Measurements from ENCODE around the gene BRD7.

Gene BRD7

GRCh38 chr16:50295541-50296132 lies 73.2 kb downstream of the BRD7 start:
- no peaks in the 10 kb centered on the region for H3K9me3 Mint-ChIP-seq
- H3K27ac Mint-ChIP-seq: peak overlapping the region; percentile 78
- DNase-seq: no peak
- H3K36me3 Mint-ChIP-seq: peaks cover 42% of the 10 kb centered on the region
- no peak overlapping the region for H3K4me3 Mint-ChIP-seq
- peaks cover 6% of the 10 kb centered on the region for H3K4me1 Mint-ChIP-seq
- CTCF ChIA-PET: interaction anchor here (1.0 to 1.2 kb wide), 2 partner anchors 10 to 13 kb away, joined by 3 read pairs; no protein-coding TSS in a partner anchor
- H3K27me3 Mint-ChIP-seq: no peaks in the 10 kb centered on the region

GRCh38 chr16:50294955-50295354 lies 73.8 kb downstream of the BRD7 start:
- Mint-ChIP-seq H3K4me1 (peaks cover 7% of the 10 kb centered on the region), H3K27ac (no peak overlapping the region), H3K27me3 (no peaks in the 10 kb centered on the region), H3K9me3 (no peaks in the 10 kb centered on the region), H3K4me3 (no peak overlapping the region), H3K36me3 (peaks cover 43% of the 10 kb centered on the region)
- no peak for DNase-seq
- CTCF ChIA-PET: interaction anchor here (1.2 kb wide), 1 partner anchor 9 kb away, joined by 3 read pairs; no protein-coding TSS in a partner anchor

- Mint-ChIP-seq H3K36me3 (peaks cover 49% of the 10 kb centered on the region), H3K9me3 (no peaks in the 10 kb centered on the region), H3K27me3 (no peaks in the 10 kb centered on the region), H3K4me1 (peaks cover 8% of the 10 kb centered on the region), H3K27ac (peak overlapping the region; percentile 71), H3K4me3 (no peak overlapping the region)
- no peak for DNase-seq
- CTCF ChIA-PET: interaction anchor here (1.2 to 1.6 kb wide), 2 partner anchors 8 to 16 kb away, joined by 3 to 4 read pairs; no protein-coding TSS in a partner anchor
Observed at GRCh38 chr16:50293994-50294855, 74.6 kb downstream of the BRD7 start.

- peaks cover 11% of the 10 kb centered on the region for H3K4me1 Mint-ChIP-seq
- no peak overlapping the region for H3K4me3 Mint-ChIP-seq
- no peaks in the 10 kb centered on the region for H3K27me3 Mint-ChIP-seq
- no peak for DNase-seq
- H3K27ac Mint-ChIP-seq: peak overlapping the region; percentile 7
- CTCF ChIA-PET: interaction anchor here (1.6 kb wide), 1 partner anchor 15 kb away, joined by 4 read pairs; no protein-coding TSS in a partner anchor
- H3K36me3 Mint-ChIP-seq: peaks cover 53% of the 10 kb centered on the region
- no peaks in the 10 kb centered on the region for H3K9me3 Mint-ChIP-seq
Observed at GRCh38 chr16:50293041-50293783, 75.6 kb downstream of the BRD7 start.

GRCh38 chr16:50292566-50292948 lies 76.2 kb downstream of the BRD7 start:
- Mint-ChIP-seq H3K27ac (no peak overlapping the region), H3K36me3 (peaks cover 56% of the 10 kb centered on the region), H3K27me3 (no peaks in the 10 kb centered on the region), H3K4me1 (peaks cover 11% of the 10 kb centered on the region), H3K9me3 (no peaks in the 10 kb centered on the region), H3K4me3 (no peak overlapping the region)
- CTCF ChIA-PET: interaction anchor here (1.6 kb wide), 1 partner anchor 14 kb away, joined by 4 read pairs; no protein-coding TSS in a partner anchor
- no peak for DNase-seq

- CTCF ChIA-PET: no interaction called here
- no peak for DNase-seq
- Mint-ChIP-seq H3K4me3 (no peak overlapping the region), H3K4me1 (peaks cover 11% of the 10 kb centered on the region), H3K36me3 (peaks cover 56% of the 10 kb centered on the region), H3K9me3 (no peaks in the 10 kb centered on the region), H3K27me3 (no peaks in the 10 kb centered on the region), H3K27ac (no peak overlapping the region)
Observed at GRCh38 chr16:50291719-50292565, 76.8 kb downstream of the BRD7 start.

GRCh38 chr16:50290856-50291255 lies 77.9 kb downstream of the BRD7 start:
- peaks cover 14% of the 10 kb centered on the region for H3K4me1 Mint-ChIP-seq
- H3K27me3 Mint-ChIP-seq: no peaks in the 10 kb centered on the region
- no peak overlapping the region for H3K27ac Mint-ChIP-seq
- CTCF ChIA-PET: no interaction called here
- DNase-seq: no peak
- H3K9me3 Mint-ChIP-seq: peaks cover 3% of the 10 kb centered on the region
- H3K4me3 Mint-ChIP-seq: no peak overlapping the region
- H3K36me3 Mint-ChIP-seq: peaks cover 58% of the 10 kb centered on the region

GRCh38 chr16:50289950-50290764 lies 78.6 kb downstream of the BRD7 start:
- no peak for DNase-seq
- Mint-ChIP-seq H3K9me3 (peaks cover 5% of the 10 kb centered on the region), H3K4me3 (no peak overlapping the region), H3K4me1 (peaks cover 15% of the 10 kb centered on the region), H3K27ac (peak overlapping the region; percentile 34), H3K27me3 (no peaks in the 10 kb centered on the region), H3K36me3 (peaks cover 56% of the 10 kb centered on the region)
- CTCF ChIA-PET: no interaction called here

GRCh38 chr16:50288920-50289319 lies 79.9 kb downstream of the BRD7 start:
- Mint-ChIP-seq H3K36me3 (peaks cover 58% of the 10 kb centered on the region), H3K27ac (no peak overlapping the region)
- CTCF ChIA-PET: no interaction called here

GRCh38 chr16:50288026-50288425 lies 80.8 kb downstream of the BRD7 start:
- no peak overlapping the region for H3K27ac Mint-ChIP-seq
- H3K4me1 Mint-ChIP-seq: peaks cover 36% of the 10 kb centered on the region
- no peak overlapping the region for H3K4me3 Mint-ChIP-seq
- H3K9me3 Mint-ChIP-seq: peaks cover 5% of the 10 kb centered on the region
- H3K36me3 Mint-ChIP-seq: peaks cover 56% of the 10 kb centered on the region
- no peaks in the 10 kb centered on the region for H3K27me3 Mint-ChIP-seq
- no peak for DNase-seq
- CTCF ChIA-PET: no interaction called here

More at GRCh38 chr16:50288920-50289319, 79.9 kb downstream of the BRD7 start:
- H3K4me1 Mint-ChIP-seq: peaks cover 27% of the 10 kb centered on the region
- no peak for DNase-seq
- H3K27me3 Mint-ChIP-seq: no peaks in the 10 kb centered on the region
- H3K9me3 Mint-ChIP-seq: peaks cover 5% of the 10 kb centered on the region
- H3K4me3 Mint-ChIP-seq: no peak overlapping the region

GRCh38 chr16:50286681-50287080 lies 82.1 kb downstream of the BRD7 start:
- no peak for DNase-seq
- no peak overlapping the region for H3K4me3 Mint-ChIP-seq

GRCh38 chr16:50285406-50286003 lies 83.3 kb downstream of the BRD7 start:
- no peak overlapping the region for H3K4me3 Mint-ChIP-seq
- H3K27ac Mint-ChIP-seq: peak overlapping the region; percentile 49
- H3K4me1 Mint-ChIP-seq: peaks cover 61% of the 10 kb centered on the region
- no peak for DNase-seq
- H3K36me3 Mint-ChIP-seq: peaks cover 53% of the 10 kb centered on the region
- H3K9me3 Mint-ChIP-seq: peaks cover 5% of the 10 kb centered on the region
- CTCF ChIA-PET: interaction anchor here (1.5 kb wide), 1 partner anchor 9 kb away, joined by 3 read pairs; no protein-coding TSS in a partner anchor
- no peaks in the 10 kb centered on the region for H3K27me3 Mint-ChIP-seq

More at GRCh38 chr16:50286681-50287080, 82.1 kb downstream of the BRD7 start:
- Mint-ChIP-seq H3K9me3 (peaks cover 5% of the 10 kb centered on the region), H3K36me3 (peaks cover 56% of the 10 kb centered on the region), H3K27ac (no peak overlapping the region), H3K27me3 (no peaks in the 10 kb centered on the region), H3K4me1 (peaks cover 49% of the 10 kb centered on the region)
- CTCF ChIA-PET: interaction anchor here (1.5 kb wide), 1 partner anchor 8 kb away, joined by 3 read pairs; no protein-coding TSS in a partner anchor
